ENCODE data around the gene MFN1. TPM values are rescaled to one million over a fixed set of nuclear protein-coding genes. Genes with fewer than 3 reads are reported as not detected.
A peak's percentile ranks its signal among the peaks of the same experiment; 100 is the strongest.
"Not testable (repeated sequence)": the region's sequence is repeated elsewhere in the genome, so short reads cannot be mapped to it uniquely, and the experiment has no call there.

Gene MFN1
- total and polyA plus RNA-seq, 8 donors = 38.8 to 82.0 (median 66.6) TPM

DNA sequence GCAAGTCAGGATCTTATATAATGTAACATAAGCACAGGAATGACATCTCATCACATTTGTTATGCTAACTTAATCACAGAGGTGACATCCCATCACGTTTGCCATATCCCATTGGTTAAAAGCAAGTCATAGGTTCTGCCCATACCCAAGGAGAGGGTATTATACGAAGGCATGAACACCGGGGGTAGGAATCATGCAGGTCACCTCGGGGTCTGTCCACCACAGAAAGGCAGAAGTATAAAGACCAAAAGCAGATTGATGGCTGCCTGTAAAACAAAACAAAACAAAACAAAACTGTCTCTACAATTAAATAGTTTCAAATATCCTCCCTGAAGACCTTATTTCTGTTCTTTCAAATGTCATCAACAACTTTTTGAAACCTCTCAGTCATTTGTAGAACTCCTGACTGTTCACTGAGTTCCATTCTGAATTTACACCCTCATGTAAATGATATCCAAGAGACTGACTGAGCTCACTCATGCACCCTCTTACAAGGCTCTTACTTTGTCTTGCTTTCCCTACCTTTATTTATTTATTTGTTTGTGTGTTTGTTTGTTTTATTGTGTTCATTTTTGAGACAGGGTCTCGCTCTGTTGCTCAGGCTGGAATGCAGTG lies 47.4 kb upstream of the MFN1 start:
- Histone ChIP-seq H3K4me1 (no peaks in the 10 kb centered on the region), H3K36me3 (no peaks in the 10 kb centered on the region), H3K4me3 (no peak overlapping the region), H3K9me3 (peaks cover 0 to 5% of the 10 kb centered on the region in 2 donors), H3K27ac (no peak overlapping the region), H3K27me3 (no peaks in the 10 kb centered on the region)
- TF ChIP-seq, protein P1, sequence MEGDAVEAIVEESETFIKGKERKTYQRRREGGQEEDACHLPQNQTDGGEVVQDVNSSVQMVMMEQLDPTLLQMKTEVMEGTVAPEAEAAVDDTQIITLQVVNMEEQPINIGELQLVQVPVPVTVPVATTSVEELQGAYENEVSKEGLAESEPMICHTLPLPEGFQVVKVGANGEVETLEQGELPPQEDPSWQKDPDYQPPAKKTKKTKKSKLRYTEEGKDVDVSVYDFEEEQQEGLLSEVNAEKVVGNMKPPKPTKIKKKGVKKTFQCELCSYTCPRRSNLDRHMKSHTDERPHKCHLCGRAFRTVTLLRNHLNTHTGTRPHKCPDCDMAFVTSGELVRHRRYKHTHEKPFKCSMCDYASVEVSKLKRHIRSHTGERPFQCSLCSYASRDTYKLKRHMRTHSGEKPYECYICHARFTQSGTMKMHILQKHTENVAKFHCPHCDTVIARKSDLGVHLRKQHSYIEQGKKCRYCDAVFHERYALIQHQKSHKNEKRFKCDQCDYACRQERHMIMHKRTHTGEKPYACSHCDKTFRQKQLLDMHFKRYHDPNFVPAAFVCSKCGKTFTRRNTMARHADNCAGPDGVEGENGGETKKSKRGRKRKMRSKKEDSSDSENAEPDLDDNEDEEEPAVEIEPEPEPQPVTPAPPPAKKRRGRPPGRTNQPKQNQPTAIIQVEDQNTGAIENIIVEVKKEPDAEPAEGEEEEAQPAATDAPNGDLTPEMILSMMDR (IDR thresholded peaks at IDR 0.05) = no peak
- DNase-seq (no peak), ATAC-seq (no peak)
- intact Hi-C loops (cut with DNase I) = no loop called here

DNA sequence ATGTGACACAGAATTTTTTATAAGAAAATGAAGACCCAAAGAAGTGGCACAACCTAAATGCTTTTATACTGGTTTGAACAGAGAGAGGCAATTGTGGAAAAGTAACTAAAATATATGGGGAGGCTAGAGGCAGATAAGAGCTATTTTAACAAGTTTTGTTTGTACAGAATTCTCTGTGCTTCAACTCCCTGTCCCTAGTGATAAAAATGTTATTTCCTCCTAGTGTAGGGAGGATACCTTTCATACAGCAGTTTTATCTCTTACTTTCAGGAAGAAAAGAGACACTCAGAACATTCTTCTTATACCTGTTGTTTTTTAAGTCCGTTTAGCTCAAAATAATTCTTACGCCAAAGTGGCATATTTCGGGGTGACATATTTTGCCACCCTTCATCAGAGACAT lies 45.9 kb upstream of the MFN1 start:
- no peak for ATAC-seq
- Histone ChIP-seq H3K27ac (no peak overlapping the region), H3K4me1 (no peaks in the 10 kb centered on the region), H3K4me3 (no peak overlapping the region), H3K36me3 (no peaks in the 10 kb centered on the region), H3K9me3 (peaks cover 0 to 5% of the 10 kb centered on the region in 2 donors), H3K27me3 (no peaks in the 10 kb centered on the region)
- TF ChIP-seq, protein P1 (IDR thresholded peaks at IDR 0.05) = no peak
- DNase-seq = no peak
- intact Hi-C loops (cut with DNase I) = no loop called here

DNA sequence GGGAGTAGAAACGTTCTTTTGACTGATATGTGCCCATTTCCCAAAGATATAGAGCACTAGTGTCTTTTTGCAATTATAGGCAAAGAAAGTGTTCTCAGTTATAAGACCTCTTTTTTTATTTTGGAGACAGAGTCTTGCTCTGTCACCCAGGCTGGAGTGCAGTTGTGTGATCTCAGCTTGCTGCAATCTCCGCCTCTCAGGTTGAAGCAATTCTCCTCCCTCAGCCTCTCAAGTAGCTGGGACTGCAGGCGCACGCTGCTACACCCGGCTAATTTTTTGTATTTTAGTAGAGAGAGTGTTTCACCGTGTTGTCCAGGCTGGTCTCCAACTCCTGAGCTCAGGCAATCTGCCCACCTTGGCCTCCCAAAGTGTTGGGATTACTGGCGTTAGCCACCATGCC lies 45.4 kb upstream of the MFN1 start:
- Histone ChIP-seq H3K27me3 (no peaks in the 10 kb centered on the region), H3K4me3 (no peak overlapping the region), H3K27ac (no peak overlapping the region), H3K9me3 (peaks cover 0 to 5% of the 10 kb centered on the region in 2 donors), H3K36me3 (no peaks in the 10 kb centered on the region), H3K4me1 (no peaks in the 10 kb centered on the region)
- TF ChIP-seq, protein P1 (IDR thresholded peaks at IDR 0.05) = no peak
- ATAC-seq (peak; percentile 26), DNase-seq (peak in 1 of 4 donors; percentile 7)
- intact Hi-C loops (cut with DNase I) = no loop called here

- TF ChIP-seq, protein P1 (IDR thresholded peaks at IDR 0.05) = no peak
- DNase-seq (no peak), ATAC-seq (no peak)
- no peaks in the 10 kb centered on the region for H3K4me1 ChIP-seq
- no peaks in the 10 kb centered on the region for H3K9me3 ChIP-seq
- intact Hi-C loops (cut with DNase I) = no loop called here
- H3K27ac ChIP-seq = no peak overlapping the region
- H3K36me3 ChIP-seq = no peaks in the 10 kb centered on the region
- no peak overlapping the region for H3K4me3 ChIP-seq
- no peaks in the 10 kb centered on the region for H3K27me3 ChIP-seq
These were observed 42.9 kb upstream of the MFN1 start for GRCh38 chr3:179304605-179305004.

DNA sequence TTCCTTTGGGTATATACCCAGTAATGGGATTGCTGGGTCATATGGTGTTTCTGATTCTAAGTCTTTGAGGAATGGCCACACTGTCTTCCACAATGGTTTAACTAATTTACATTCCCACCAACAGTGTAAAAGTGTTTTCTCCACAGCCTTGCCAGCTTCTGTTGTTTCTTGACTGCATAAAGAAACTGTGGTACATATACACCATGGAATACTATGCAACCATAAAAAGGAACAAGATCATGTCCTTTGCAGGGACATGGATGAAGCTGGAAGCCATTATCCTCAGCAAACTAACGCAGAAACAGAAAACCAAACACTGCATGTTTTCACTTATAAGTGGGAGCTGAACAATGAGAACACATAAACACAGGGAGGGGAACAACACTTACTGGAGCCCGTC lies 40.1 kb upstream of the MFN1 start:
- ATAC-seq; H3K27ac ChIP-seq; DNase-seq; H3K9me3 ChIP-seq; H3K27me3 ChIP-seq; H3K4me1 ChIP-seq; intact Hi-C loops (cut with DNase I); H3K4me3 ChIP-seq; H3K36me3 ChIP-seq: not testable (repeated sequence)

DNA sequence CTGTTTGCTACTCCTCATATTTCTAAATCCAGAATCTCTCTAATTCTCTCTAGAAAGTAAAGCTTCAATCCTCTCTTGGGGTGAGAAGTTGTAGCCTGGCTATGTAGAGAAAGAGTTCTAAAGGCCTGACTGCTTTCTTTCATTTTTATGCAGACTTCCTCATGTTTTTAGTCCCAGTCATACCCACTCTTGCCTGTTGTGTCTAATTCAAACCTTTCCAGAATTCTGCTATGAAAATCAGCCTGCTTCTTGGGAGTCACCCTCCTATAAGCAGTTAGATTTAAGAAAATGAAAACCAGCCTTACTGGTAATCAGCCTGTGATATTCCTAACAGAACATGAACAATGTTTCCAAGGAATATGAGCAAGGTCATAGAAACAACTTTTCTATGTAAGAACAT lies 39.5 kb upstream of the MFN1 start:
- intact Hi-C loops (cut with DNase I) = no loop called here
- ATAC-seq (peak; percentile 15), DNase-seq (no peak)
- H3K27me3 ChIP-seq = no peaks in the 10 kb centered on the region
- H3K4me3 ChIP-seq = no peak overlapping the region
- no peaks in the 10 kb centered on the region for H3K36me3 ChIP-seq
- H3K27ac ChIP-seq = no peak overlapping the region
- TF ChIP-seq, protein P1 (IDR thresholded peaks at IDR 0.05) = no peak
- H3K9me3 ChIP-seq = no peaks in the 10 kb centered on the region
- no peaks in the 10 kb centered on the region for H3K4me1 ChIP-seq

Measured in left lung (tissue), 10 donors.